GM23338 (cell line): Measurements from ENCODE around the gene KRT75.

ENCODE experiments used
- CTCF ChIP-seq, 2 experiments: fragments of 200-600 bp in 1 of 2; sonication (generic) in 1 of 2; conservative IDR thresholded peaks; 2 replicates each; pipeline versions ENCODE4 v1.5.1 to v1.6.1; 2016 to 2017; ENCODE audit warnings: antibody characterized with exemption in 2 of 2, low read depth in 2 of 2, mild to moderate bottlenecking in 2 of 2, moderate library complexity in 1 of 2
- EZH2 ChIP-seq: fragments of 200-600 bp; sonication (generic); IDR thresholded peaks from one replicate; pipeline ENCODE4 v1.8.0; 2017; ENCODE audit warnings: antibody characterized with exemption, mild to moderate bottlenecking, low read depth; ENCODE audit not compliant: unreplicated experiment
- EZH2phosphoT487 ChIP-seq: fragments of 200-600 bp; sonication (generic); IDR thresholded peaks from one replicate; pipeline ENCODE4 v1.8.1; 2018; ENCODE audit warnings: antibody characterized with exemption; ENCODE audit not compliant: unreplicated experiment
- NANOG ChIP-seq: IDR thresholded peaks from 2 replicates; pipeline ENCODE4 v1.6.1; 2016; ENCODE audit warnings: antibody characterized with exemption, borderline replicate concordance
- POLR2AphosphoS5 ChIP-seq: IDR thresholded peaks from 2 replicates; pipeline ENCODE4 v1.6.1; 2016; ENCODE audit warnings: antibody characterized with exemption, low read depth
- ZNF114 ChIP-seq: fragments of 250-450 bp; sonication (Bioruptor Pico); IDR thresholded peaks from 2 replicates; pipeline ENCODE4 v1.5.0; 2020; ENCODE audit warnings: mild to moderate bottlenecking, moderate library complexity

GRCh38 chr12:52439420-52439819 is 5.2 kb upstream of the KRT75 start:
- TF ChIP-seq CTCF (conservative IDR thresholded peaks at IDR 0.05; ENCODE audit: low read depth in 2 of 2) (no peak), EZH2 (no peak), EZH2phosphoT487 (no peak), ZNF114 (no peak), NANOG (no peak), POLR2AphosphoS5 (no peak)
